DOHH2 (cell line): ENCODE results near the gene YLPM1.

ENCODE experiments used
- H3F3A ChIP-seq: fragments of 200-600 bp; sonication (generic), shearing (Covaris generic); 2 replicates; pipeline ENCODE4 v1.6.0; 2016; ENCODE audit warnings: antibody characterized with exemption, mild to moderate bottlenecking; ENCODE audit not compliant: control insufficient read depth, insufficient read depth
- H3K27ac ChIP-seq: fragments of 200-600 bp; sonication (generic); 2 replicates; pipeline ENCODE4 v1.5.1; 2014; ENCODE audit warnings: low read depth, mild to moderate bottlenecking, low read length, moderate library complexity
- H3K27me3 ChIP-seq: fragments of 200-600 bp; sonication (generic); 2 replicates; pipeline ENCODE4 v1.6.1; 2014; ENCODE audit warnings: mild to moderate bottlenecking, low read length, mixed read lengths; ENCODE audit not compliant: control insufficient read depth
- H3K36me3 ChIP-seq: fragments of 200-600 bp; sonication (generic); 2 replicates; pipeline ENCODE4 v1.6.1; 2014; ENCODE audit warnings: mild to moderate bottlenecking, low read length, moderate library complexity, mixed read lengths; ENCODE audit not compliant: control insufficient read depth
- H3K4me1 ChIP-seq: fragments of 200-600 bp; sonication (generic); 2 replicates; pipeline ENCODE4 v1.6.1; 2014; ENCODE audit warnings: mild to moderate bottlenecking, low read length, mixed read lengths; ENCODE audit not compliant: control insufficient read depth
- H3K4me2 ChIP-seq: fragments of 200-600 bp; sonication (generic); 2 replicates; pipeline ENCODE4 v1.6.0; 2014; ENCODE audit warnings: mild to moderate bottlenecking, low read length, moderate library complexity
- H3K4me3 ChIP-seq: fragments of 200-600 bp; sonication (generic); 2 replicates; pipeline ENCODE4 v1.5.1; 2014; ENCODE audit warnings: mild to moderate bottlenecking, low read length, mixed read lengths
- H3K79me2 ChIP-seq: fragments of 200-600 bp; sonication (generic); 2 replicates; pipeline ENCODE4 v1.6.1; 2014; ENCODE audit warnings: mild to moderate bottlenecking, low read length, mixed read lengths; ENCODE audit not compliant: control insufficient read depth
- H3K9me2 ChIP-seq: fragments of 200-600 bp; sonication (generic); replicated peaks from 2 replicates; pipeline ENCODE4 v1.6.1; 2014; ENCODE audit warnings: mild to moderate bottlenecking, low read length, mixed read lengths; ENCODE audit not compliant: control insufficient read depth
- H3K9me3 ChIP-seq: fragments of 200-600 bp; sonication (generic); 2 replicates; pipeline ENCODE4 v1.6.1; 2014; ENCODE audit warnings: antibody characterized with exemption, low read length, mixed read lengths; ENCODE audit not compliant: control insufficient read depth, insufficient read depth
- H4K20me1 ChIP-seq: fragments of 200-600 bp; sonication (generic); 2 replicates; pipeline ENCODE4 v1.6.0; 2014; ENCODE audit warnings: low read depth, mild to moderate bottlenecking, antibody characterized with exemption, low read length, moderate library complexity; ENCODE audit not compliant: control insufficient read depth, insufficient read depth
- EZH2phosphoT487 ChIP-seq: fragments of 200-600 bp; sonication (generic); IDR thresholded peaks from 2 replicates; pipeline ENCODE4 v1.6.1; 2017; ENCODE audit warnings: borderline replicate concordance, mild to moderate bottlenecking, antibody characterized with exemption, low read length, moderate library complexity, mixed read lengths
- TF ChIP-seq, protein P1 (sequence below): fragments of 200-600 bp; sonication (generic); IDR thresholded peaks from one replicate; pipeline ENCODE4 v1.5.1; 2014; ENCODE audit warnings: antibody characterized with exemption, mild to moderate bottlenecking, low read depth, low read length; ENCODE audit not compliant: poor library complexity, severe bottlenecking

Gene YLPM1

GRCh38 chr14:74792249-74793039 lies 29.3 kb downstream of the YLPM1 start:
- Histone ChIP-seq H3K9me2 (no peaks in the 10 kb centered on the region), H3F3A (peaks cover 4% of the 10 kb centered on the region; the same call in 1 of the 2 replicates), H4K20me1 (no peaks in the 10 kb centered on the region), H3K4me1 (peaks cover 24% of the 10 kb centered on the region), H3K27ac (no peak overlapping the region), H3K79me2 (peaks cover 79% of the 10 kb centered on the region), H3K4me3 (0 out of 2 replicates have a peak overlapping the region, but pooled peaks have one; percentile 3), H3K36me3 (peaks cover 66% of the 10 kb centered on the region), H3K9me3 (0 out of 2 replicates have a peak, but pooled peaks cover 4% of the 10 kb centered on the region), H3K4me2 (peak overlapping the region; percentile 22), H3K27me3 (no peaks in the 10 kb centered on the region)
- TF ChIP-seq, protein P1, sequence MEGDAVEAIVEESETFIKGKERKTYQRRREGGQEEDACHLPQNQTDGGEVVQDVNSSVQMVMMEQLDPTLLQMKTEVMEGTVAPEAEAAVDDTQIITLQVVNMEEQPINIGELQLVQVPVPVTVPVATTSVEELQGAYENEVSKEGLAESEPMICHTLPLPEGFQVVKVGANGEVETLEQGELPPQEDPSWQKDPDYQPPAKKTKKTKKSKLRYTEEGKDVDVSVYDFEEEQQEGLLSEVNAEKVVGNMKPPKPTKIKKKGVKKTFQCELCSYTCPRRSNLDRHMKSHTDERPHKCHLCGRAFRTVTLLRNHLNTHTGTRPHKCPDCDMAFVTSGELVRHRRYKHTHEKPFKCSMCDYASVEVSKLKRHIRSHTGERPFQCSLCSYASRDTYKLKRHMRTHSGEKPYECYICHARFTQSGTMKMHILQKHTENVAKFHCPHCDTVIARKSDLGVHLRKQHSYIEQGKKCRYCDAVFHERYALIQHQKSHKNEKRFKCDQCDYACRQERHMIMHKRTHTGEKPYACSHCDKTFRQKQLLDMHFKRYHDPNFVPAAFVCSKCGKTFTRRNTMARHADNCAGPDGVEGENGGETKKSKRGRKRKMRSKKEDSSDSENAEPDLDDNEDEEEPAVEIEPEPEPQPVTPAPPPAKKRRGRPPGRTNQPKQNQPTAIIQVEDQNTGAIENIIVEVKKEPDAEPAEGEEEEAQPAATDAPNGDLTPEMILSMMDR: no peak
- TF ChIP-seq EZH2phosphoT487: no peak

DNA sequence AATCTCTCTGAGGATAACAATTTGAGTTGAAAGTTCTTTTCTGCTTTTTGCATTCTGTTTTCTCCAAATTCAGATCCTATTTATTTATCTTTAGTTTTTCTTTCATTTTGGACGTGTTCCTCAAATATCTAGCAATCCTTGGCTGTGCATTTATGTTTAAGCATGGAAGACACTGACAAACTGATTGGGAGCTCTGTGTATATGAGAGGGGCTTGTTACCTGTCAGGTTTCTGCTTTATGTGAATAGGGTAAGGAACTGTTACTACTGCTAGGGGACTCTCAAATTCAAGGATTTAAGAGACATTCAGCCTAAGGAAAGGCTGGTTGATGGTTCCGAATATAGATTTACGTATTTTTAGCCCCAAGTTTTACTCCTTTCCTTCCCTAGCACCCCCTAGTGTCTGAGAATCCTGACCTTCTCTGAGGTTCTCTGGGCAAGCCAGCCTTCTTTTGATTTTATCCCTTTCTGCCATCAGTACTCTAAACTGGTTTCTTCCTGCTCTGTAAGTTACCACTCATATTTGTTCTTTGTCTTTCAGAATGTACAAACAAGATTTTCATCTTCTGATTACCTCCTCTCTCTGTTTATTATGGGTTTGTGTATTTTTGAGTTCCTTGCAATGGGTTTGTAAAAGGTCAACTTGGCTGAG lies 30.5 kb downstream of the YLPM1 start:
- Histone ChIP-seq H3K79me2 (peaks cover 82% of the 10 kb centered on the region), H3K27me3 (no peaks in the 10 kb centered on the region), H3K4me2 (no peak overlapping the region), H3K9me3 (0 out of 2 replicates have a peak, but pooled peaks cover 4% of the 10 kb centered on the region), H3F3A (peaks cover 4% of the 10 kb centered on the region; the same call in 1 of the 2 replicates), H3K9me2 (no peaks in the 10 kb centered on the region), H3K4me1 (peaks cover 24% of the 10 kb centered on the region), H3K36me3 (peaks cover 70% of the 10 kb centered on the region), H3K27ac (no peak overlapping the region), H3K4me3 (no peak overlapping the region), H4K20me1 (no peaks in the 10 kb centered on the region)
- TF ChIP-seq, protein P1: peak; percentile 45
- TF ChIP-seq EZH2phosphoT487: no peak

DNA sequence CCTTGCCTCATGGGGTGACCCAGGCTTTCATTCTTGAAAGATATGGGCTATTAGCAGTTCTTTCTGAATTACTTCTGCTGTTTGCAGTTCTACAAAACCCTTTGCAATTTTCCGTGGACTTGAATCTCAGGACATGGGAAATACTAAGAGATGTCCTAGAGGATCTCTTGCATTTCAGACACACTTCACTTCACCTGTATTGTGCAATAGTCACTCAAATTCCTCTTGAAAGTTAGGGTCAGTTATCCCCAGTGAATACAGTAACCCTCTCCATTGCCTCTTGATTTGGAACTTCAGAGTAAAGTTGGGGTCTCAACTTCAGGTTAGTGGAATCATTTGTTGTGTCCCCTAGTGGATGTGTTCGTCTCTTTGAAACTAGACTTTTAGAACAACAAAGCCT lies 31.8 kb downstream of the YLPM1 start:
- Histone ChIP-seq H3K4me3 (no peak overlapping the region), H3K4me1 (peaks cover 24% of the 10 kb centered on the region), H3K9me2 (no peaks in the 10 kb centered on the region), H3F3A (peaks cover 4% of the 10 kb centered on the region; the same call in 1 of the 2 replicates), H3K4me2 (no peak overlapping the region), H3K27ac (no peak overlapping the region), H4K20me1 (no peaks in the 10 kb centered on the region), H3K36me3 (peaks cover 78% of the 10 kb centered on the region), H3K79me2 (peaks cover 81% of the 10 kb centered on the region), H3K9me3 (0 out of 2 replicates have a peak, but pooled peaks cover 4% of the 10 kb centered on the region), H3K27me3 (no peaks in the 10 kb centered on the region)
- TF ChIP-seq, protein P1: no peak
- no peak for TF ChIP-seq EZH2phosphoT487
